ENCODE results near the gene CPXM2. TPM values are rescaled to one million over a fixed set of nuclear protein-coding genes. Genes with fewer than 3 reads are reported as not detected.

CPXM2 gene
- total RNA-seq, 6 donors from 2014 or later: 0.61 to 10.2 (median 3.1) TPM

DNA sequence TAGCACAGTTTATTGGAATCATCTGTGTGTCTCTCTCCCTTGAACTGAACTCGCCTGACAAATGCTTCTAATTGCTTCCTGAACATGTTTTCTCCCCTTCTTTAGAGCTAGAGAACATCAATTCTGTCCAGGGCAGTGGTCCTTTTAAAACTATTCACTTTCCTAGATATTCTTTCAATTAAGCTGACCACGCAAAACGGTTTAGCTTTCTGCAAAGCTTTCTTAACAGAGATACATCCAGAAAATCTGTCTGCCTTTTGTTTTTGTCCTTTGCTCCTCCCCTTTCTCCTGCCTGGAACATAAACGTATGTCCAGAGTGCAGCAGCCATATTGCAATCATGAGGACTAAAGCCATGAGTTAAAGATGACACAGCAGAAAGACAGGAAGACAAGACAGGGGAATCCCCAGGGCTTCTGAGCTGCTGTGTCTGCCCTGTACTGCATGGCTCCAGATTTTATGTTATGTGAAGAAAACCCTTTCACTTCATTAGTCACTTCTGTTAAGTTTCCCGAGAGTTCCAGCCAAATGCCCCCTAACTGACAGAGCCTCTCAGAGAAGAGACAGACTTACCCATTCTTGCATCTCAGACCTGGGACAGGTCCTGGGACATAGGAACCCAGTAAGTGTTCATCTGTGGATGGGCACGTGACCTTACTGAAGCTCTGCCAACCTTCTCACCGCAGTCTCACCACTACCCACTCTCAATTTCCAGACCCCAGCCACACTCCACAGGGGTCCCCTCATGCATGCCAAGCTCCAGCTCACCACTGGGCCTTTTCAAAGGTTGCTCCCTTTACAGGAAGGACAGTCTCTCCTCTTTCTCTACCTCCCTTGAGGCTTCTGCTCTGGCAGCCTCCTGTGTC lies 35.0 kb upstream of the CPXM2 start:
- no peaks in the 10 kb centered on the region for H3K36me3 ChIP-seq
- no peaks in the 10 kb centered on the region for H3K27me3 ChIP-seq
- WGBS, 2 donors: 63 to 68% methylated on average over 7 of the region's 7 CpGs
- DNase-seq (no peak), ATAC-seq (ENCODE audit: low FRiP score in 2 of 2) (no peak)
- TF ChIP-seq, protein P1, sequence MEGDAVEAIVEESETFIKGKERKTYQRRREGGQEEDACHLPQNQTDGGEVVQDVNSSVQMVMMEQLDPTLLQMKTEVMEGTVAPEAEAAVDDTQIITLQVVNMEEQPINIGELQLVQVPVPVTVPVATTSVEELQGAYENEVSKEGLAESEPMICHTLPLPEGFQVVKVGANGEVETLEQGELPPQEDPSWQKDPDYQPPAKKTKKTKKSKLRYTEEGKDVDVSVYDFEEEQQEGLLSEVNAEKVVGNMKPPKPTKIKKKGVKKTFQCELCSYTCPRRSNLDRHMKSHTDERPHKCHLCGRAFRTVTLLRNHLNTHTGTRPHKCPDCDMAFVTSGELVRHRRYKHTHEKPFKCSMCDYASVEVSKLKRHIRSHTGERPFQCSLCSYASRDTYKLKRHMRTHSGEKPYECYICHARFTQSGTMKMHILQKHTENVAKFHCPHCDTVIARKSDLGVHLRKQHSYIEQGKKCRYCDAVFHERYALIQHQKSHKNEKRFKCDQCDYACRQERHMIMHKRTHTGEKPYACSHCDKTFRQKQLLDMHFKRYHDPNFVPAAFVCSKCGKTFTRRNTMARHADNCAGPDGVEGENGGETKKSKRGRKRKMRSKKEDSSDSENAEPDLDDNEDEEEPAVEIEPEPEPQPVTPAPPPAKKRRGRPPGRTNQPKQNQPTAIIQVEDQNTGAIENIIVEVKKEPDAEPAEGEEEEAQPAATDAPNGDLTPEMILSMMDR (IDR thresholded peaks at IDR 0.05): no peak
- TF ChIP-seq POLR2AphosphoS5 (IDR thresholded peaks at IDR 0.05) (no peak), EP300 (IDR thresholded peaks at IDR 0.05) (no peak), POLR2A (IDR thresholded peaks at IDR 0.05) (no peak)
- H3K4me1 ChIP-seq: no peaks in the 10 kb centered on the region
- no peak overlapping the region for H3K27ac ChIP-seq
- peaks cover 0 to 8% (median 6%) of the 10 kb centered on the region in 4 donors for H3K9me3 ChIP-seq
- no peak overlapping the region for H3K4me3 ChIP-seq

DNA sequence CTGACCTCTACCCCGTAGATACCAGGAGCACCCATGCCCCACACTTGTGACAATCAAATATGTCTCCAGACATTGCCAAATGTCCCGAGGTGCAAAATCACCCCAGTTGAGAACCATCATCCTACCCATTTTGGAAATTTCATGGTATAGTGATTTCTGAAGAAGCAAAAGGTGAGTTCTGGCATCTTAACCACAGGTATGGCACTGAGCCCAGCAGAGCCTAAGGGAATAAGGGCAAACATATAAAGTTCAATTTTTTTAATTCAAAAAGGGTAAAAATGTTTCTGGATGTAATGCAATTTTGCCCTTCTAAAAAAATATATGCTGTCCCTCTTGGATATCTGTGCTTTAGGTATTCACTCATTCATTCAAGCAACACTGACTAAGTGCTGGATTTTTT lies 30.5 kb upstream of the CPXM2 start:
- Histone ChIP-seq H3K36me3 (no peaks in the 10 kb centered on the region), H3K9me3 (peaks cover 0 to 8% (median 2%) of the 10 kb centered on the region in 4 donors), H3K27me3 (no peaks in the 10 kb centered on the region), H3K4me1 (no peaks in the 10 kb centered on the region), H3K4me3 (no peak overlapping the region), H3K27ac (no peak overlapping the region)
- TF ChIP-seq, protein P1 (IDR thresholded peaks at IDR 0.05): no peak
- TF ChIP-seq POLR2AphosphoS5 (IDR thresholded peaks at IDR 0.05) (no peak), EP300 (IDR thresholded peaks at IDR 0.05) (no peak), POLR2A (IDR thresholded peaks at IDR 0.05) (no peak)
- 73 to 79% methylated on average over 2 of the region's 2 CpGs for WGBS, 2 donors
- no peak for ATAC-seq (ENCODE audit: low FRiP score in 2 of 2)
- DNase-seq: no peak

DNA sequence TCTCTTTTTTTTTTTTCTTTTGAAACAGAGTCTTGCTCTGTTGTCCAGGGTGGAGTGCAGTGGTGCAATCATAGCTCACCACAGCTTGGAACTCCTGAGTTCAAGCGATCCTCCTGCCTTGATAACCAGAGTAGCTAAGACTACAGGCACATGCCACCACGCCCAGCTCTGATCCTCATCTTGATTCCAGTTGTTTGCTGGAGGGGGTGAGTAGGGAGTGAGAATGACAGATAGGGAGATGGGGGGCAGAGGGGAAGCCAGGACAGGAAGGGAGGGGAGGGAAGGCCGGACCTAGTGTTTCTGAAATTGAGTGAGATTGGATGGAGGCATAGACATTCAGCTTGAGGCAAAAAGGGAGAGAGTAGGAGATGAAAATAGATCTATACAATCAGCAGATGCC lies 25.2 kb upstream of the CPXM2 start:
- TF ChIP-seq POLR2AphosphoS5 (IDR thresholded peaks at IDR 0.05) (no peak), POLR2A (IDR thresholded peaks at IDR 0.05) (no peak), EP300 (IDR thresholded peaks at IDR 0.05) (no peak)
- TF ChIP-seq, protein P1 (IDR thresholded peaks at IDR 0.05): no peak
- DNase-seq (no peak), ATAC-seq (ENCODE audit: low FRiP score in 2 of 2) (no peak)

DNA sequence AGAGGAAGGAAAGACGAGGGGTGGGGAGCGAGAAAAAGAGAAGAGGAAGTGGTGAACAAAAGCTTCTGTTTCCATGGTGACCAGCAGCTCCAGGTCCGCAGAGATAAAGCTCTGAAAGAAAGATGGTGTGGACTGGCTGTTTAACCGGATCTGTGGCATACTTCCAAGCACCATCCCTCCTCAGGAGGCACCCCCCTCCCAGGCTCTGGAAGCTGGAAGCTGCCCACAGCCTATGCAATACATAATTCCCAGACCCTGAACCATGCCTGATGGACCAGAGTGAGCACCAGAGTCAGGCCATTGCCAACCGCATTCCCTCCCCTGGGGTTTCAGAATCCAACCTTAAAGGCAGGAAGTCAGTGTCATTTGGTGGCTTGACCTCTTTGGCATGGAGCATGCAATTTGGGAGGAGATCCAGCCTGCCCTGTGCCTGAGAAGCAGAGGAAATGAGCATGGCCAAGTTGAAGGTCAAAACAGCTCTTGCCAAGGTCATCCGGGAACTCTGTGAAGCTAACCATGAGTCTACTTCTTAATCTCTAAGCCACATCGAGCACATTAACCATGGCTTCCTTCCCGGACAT lies 22.2 kb upstream of the CPXM2 start:
- Histone ChIP-seq H3K27me3 (no peaks in the 10 kb centered on the region), H3K9me3 (peaks cover 0 to 3% (median 0%) of the 10 kb centered on the region in 4 donors), H3K4me1 (peaks cover 0 to 9% (median 4%) of the 10 kb centered on the region in 4 donors), H3K27ac (no peak overlapping the region), H3K36me3 (no peaks in the 10 kb centered on the region), H3K4me3 (no peak overlapping the region)
- TF ChIP-seq POLR2AphosphoS5 (IDR thresholded peaks at IDR 0.05) (no peak), POLR2A (IDR thresholded peaks at IDR 0.05) (no peak), EP300 (IDR thresholded peaks at IDR 0.05) (no peak)
- TF ChIP-seq, protein P1 (IDR thresholded peaks at IDR 0.05): no peak
- DNase-seq (no peak), ATAC-seq (ENCODE audit: low FRiP score in 2 of 2) (no peak)
- WGBS, 2 donors: 31 to 40% methylated on average over 8 of the region's 8 CpGs

More for the DNA sequence above, 25.2 kb upstream of the CPXM2 start:
- Histone ChIP-seq H3K27ac (no peak overlapping the region), H3K4me3 (no peak overlapping the region), H3K9me3 (peaks cover 0 to 8% (median 2%) of the 10 kb centered on the region in 4 donors), H3K4me1 (peaks cover 0 to 9% (median 4%) of the 10 kb centered on the region in 4 donors), H3K27me3 (no peaks in the 10 kb centered on the region), H3K36me3 (no peaks in the 10 kb centered on the region)
- 60 to 70% methylated on average over 3 of the region's 3 CpGs for WGBS, 2 donors
